ENCODE results near the gene DIP2C.
A peak's percentile ranks its signal among the peaks of the same experiment; 100 is the strongest.

Gene DIP2C

DNA sequence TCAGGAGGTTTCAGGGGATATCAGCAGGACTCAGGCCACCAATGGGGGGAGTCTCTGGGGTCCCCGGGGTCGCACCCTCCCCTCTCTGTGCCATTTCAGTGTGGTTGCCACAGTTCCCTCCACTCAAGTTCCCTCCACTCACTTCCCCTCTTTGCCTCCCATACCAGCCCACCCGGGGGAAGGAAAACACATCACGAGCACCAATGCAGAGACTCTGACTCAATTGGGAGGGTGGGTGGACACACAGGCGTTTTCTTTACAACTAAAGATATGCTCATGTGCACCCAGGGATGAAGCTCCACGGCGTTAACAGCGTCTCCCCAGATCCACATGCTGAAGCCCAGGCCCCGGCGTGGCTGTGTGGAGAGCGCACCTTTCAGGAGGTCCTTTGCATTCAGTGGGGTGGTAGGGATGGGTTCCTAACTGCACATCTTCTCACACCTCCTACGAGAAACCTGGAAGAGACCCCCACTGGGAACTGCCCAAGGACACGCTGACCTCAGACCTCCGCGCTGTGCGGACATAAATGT is 300.1 kb downstream of the DIP2C start:
- DNase-seq (ENCODE audit: low spot score): no peak

GRCh38 chr10:388661-389045 is 300.8 kb downstream of the DIP2C start:
- DNase-seq (ENCODE audit: low spot score): no peak

DNA sequence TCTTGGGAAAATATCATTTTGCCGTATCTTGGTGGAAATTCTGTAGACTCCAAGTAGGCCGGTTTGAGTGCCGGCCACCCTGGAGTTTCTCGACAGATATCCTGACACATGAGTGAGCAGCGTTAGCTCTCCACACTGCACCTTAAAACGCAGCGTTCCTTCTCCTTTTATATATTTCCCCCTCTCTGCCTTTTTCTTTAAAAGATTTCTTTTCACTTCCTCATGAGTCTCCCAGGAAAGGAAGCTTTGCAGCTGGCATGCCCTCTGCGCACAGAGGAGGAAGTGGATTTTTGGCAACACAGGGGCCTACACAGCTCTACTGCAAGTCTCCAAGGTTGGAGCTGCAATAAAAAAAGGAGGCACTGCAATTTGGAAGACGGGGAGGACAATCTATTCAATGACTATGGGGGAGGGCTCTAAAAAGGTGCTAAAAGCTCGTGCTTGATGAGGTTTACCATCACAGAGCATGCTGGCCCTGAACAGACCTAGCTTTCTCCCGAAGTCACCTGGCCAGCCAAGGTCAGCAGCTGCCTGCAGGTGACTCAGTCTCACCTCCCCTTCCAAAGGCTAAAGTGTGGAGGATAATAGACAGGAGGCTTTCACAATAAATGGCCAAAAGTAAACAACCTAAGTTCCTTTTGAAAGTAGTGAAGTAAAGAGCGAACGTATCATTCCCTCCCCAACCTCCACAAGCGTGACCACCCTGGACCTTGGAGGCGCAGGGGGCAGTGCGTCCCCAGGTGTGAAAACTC is 301.4 kb downstream of the DIP2C start:
- DNase-seq (ENCODE audit: low spot score): no peak

DNA sequence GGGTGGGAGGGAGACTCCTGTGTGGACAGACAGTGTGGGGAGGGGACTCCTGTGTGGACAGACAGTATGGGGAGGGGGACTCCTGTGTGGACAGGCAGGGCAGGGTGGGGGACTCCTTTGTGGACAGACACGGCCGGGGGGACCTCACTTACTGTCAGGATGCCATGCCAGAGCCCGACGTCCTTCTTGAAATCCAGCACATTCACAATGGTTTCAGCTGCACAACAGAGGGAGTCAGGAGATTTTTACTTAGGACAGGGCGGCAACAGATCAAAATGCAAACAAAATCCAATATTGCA is 301.9 kb downstream of the DIP2C start:
- DNase-seq (ENCODE audit: low spot score): no peak

DNA sequence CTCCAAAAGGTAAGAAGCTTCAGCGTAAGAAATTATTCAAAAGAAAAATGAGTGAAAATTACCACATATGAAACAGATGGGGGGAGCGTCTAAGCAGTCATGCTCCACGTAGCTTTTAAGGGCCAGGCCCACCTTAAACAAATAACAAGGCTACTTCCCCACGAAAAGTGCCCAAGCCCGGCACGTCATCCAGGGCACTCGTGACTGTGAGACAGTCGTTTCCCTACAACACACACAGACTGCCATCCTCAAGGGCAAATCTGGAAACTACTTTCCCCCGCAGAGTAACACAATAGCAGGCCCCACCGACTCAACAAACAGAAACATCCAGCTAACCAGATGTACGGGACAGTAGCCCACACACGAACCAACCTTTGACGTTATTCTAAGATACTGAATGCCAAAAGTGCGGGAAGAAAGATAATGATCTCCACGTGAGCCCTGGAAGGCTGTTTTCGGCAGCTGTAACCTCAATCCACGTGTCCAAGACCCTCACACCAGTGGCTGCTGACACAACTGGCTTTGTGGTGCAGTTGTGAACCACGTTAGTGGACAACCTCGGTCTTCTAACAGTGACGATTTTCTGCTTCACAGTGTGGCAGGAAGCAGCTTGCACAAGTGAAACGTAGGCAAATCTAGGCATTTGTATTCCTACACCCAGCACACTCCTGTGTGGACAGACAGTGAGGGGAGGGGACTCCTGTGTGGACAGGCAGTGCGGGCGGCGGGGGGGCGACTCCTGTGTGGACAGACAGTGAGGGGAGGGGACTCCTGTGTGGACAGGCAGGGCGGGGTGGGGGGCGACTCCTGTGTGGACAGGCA is 302.5 kb downstream of the DIP2C start:
- no peak for DNase-seq (ENCODE audit: low spot score)

- no peak for DNase-seq (ENCODE audit: low spot score)
Observed at GRCh38 chr10:385571-386300, 303.7 kb downstream of the DIP2C start.

- DNase-seq (ENCODE audit: low spot score): no peak
Observed at GRCh38 chr10:384538-385305, 304.7 kb downstream of the DIP2C start.

GRCh38 chr10:383519-383918 is 305.9 kb downstream of the DIP2C start:
- DNase-seq (ENCODE audit: low spot score): no peak

DNA sequence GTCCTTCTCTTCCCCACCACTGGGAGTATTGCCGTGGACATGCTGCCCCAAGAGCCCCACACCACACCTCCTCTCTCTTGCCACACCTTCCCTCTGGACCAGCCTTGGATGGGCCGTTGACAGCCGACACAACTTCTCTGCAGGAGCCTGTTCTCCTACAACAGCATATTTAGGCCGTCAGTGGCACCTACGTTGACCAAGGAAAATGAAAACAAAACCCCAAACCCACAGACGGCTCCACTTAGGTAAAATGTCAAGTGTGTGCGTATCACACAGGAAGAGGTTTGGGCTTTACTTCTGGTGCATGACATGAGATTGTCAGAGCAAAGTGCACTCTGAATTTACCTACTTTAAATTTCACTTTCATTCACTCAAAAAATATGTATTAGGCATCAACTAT is 307.7 kb downstream of the DIP2C start:
- DNase-seq (ENCODE audit: low spot score): no peak

DNA sequence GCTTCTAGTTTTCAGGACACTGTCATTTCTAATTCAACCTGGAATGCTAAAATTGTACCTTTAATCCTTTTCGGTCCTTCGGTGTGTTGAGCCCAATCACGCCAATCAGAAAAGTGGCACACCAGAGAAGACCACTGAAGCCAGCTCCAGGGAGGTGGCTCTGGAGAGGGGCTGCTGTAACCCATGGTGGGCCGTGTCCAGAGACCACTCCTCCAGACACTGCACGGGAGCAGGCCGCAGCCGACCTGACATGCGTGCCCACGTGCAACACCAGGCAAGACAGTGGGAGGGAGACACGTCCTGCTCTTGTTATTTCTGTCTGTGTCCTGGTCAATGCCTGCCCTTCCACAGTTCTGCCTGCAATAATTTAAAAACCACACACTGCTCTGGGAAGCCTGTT is 308.1 kb downstream of the DIP2C start:
- DNase-seq (ENCODE audit: low spot score): no peak

DNA sequence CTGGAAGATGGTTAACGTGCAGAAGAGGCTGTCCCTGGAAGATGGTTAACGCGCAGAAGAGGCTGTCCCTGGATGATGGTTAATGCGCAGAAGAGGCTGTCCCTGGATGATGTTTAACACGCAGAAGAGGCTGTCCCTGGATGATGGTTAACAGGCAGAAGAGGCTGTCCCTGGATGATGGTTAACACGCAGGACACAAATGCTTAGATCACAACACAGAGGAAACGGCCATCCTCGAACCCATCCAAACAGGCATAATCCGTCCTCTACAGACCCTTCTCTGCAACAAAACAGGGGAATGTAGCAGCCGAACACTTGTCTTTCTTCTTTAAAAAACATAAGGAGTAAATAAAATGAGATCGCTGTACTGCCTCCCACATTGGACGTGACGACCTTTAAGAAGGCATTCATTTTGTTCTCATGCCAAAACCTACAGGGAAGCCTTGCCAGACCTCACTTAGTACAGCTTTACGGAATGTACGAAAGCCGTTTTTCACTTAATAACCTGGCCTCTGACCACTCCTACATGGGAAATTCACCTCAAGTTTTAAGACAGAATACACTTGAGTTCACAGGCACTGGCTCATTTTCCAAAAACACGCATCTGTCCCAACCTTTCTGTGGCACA is 309.0 kb downstream of the DIP2C start:
- DNase-seq (ENCODE audit: low spot score): no peak

- DNase-seq (ENCODE audit: low spot score): no peak
Observed at GRCh38 chr10:378930-379704, 310.4 kb downstream of the DIP2C start.

- no peak for DNase-seq (ENCODE audit: low spot score)
Observed at GRCh38 chr10:378230-378929, 311.1 kb downstream of the DIP2C start.

- no peak for DNase-seq (ENCODE audit: low spot score)
Observed at GRCh38 chr10:377228-377627, 312.2 kb downstream of the DIP2C start.

- DNase-seq (ENCODE audit: low spot score): no peak
Observed at GRCh38 chr10:375815-376505, 313.5 kb downstream of the DIP2C start.

DNA sequence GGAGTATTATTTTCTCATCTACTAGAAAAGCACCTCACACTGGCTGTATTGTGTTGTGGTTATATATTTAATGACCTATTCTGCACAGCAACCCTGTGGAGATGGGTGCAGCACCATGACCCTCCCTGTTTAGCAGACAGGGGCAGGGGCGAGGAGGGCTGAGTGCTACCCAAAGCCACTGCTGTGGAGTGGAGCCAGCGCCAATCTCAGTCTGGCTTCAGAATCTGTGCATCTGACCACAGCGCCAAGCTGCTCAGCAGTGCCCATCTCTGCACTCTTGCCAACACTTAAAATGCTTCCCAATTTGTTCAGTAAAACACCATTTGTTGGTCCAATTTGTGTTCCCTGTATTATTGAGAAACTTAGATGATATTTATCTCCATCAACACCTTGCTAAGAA is 315.1 kb downstream of the DIP2C start:
- no peak for DNase-seq (ENCODE audit: low spot score)

GRCh38 chr10:373526-374309 is 315.8 kb downstream of the DIP2C start:
- peak; percentile 42 for DNase-seq (ENCODE audit: low spot score)

GRCh38 chr10:373015-373414 is 316.5 kb downstream of the DIP2C start:
- peak; percentile 76 for DNase-seq (ENCODE audit: low spot score)

DNA sequence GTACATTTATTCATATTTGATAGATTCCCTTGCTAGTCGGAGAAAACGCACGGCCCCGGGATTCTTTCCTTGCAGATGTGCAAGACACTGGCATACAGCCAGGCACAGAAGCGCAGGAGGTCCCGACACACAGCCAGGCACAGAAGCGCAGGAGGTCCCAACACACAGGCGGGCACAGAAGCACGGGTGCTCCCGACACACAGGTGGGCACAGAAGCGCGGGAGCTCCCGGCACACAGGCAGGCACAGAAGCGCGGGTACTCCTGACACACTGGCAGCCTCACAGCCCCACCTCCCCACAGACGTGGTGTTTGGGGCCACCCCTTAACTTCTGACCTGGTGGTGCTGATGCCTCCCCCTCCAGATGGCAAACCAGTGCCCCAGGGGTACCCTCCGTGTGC is 316.9 kb downstream of the DIP2C start:
- DNase-seq (ENCODE audit: low spot score): no peak
